Testis (tissue), 2 donors: ENCODE data around the gene CCL1.

Experiments used
- CTCF ChIP-seq, 3 experiments: fragments of 450-650 bp in 2 of 3; fragments of 200-600 bp in 1 of 3; sonication (generic) in 1 of 3; IDR thresholded peaks; one replicate each; pipeline ENCODE4 v1.5.1; 2016 to 2019; ENCODE audit warnings: antibody characterized with exemption in 3 of 3, mild to moderate bottlenecking in 2 of 3, moderate library complexity in 1 of 3
- POLR2A ChIP-seq: fragments of 450-650 bp; IDR thresholded peaks from one replicate; pipeline ENCODE4 v1.6.1; 2017; ENCODE audit warnings: antibody characterized with exemption, mild to moderate bottlenecking, moderate library complexity

- TF ChIP-seq POLR2A (no peak), CTCF (IDR thresholded peaks at IDR 0.05) (no peak)
These were observed 8.4 kb downstream of the CCL1 start for GRCh38 chr17:34354637-34355036.
